NT2/D1 (cell line): Measurements from ENCODE around the gene RAMP3.

Source experiments
- SUZ12 ChIP-seq: IDR thresholded peaks from 2 replicates; pipeline ENCODE4 v1.6.1; 2011; ENCODE audit not compliant: insufficient read length, insufficient read depth; ENCODE audit errors: extremely low read depth
- YY1 ChIP-seq: IDR thresholded peaks from 2 replicates; pipeline ENCODE4 v1.6.1; 2011; ENCODE audit not compliant: insufficient read length, insufficient read depth
- ZNF274 ChIP-seq: IDR thresholded peaks from 2 replicates; pipeline ENCODE4 v1.6.1; 2011; ENCODE audit warnings: mild to moderate bottlenecking, low read depth, low read length

DNA sequence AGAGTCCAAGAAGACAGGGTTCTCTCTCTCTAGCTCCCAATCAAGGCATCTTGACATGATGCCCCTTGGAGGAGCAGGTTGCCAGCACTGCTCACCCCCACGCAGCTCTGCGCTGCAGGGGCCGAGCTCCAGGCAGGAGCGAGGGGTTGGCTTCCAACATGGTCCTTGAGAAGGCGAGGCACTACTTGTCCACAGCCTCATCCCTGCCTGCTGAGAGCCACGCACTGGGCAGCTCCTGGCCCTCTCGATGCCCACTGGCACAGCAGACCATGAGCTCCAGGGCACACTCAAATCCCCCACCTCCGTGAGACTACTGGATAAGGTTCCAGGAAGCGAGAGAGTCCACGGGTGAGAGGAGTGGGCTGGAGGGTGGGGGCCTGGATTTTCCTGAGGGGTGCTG is 31.1 kb downstream of the RAMP3 start:
- TF ChIP-seq ZNF274 (no peak), YY1 (no peak), SUZ12 (no peak)
